ENCODE data around the gene TM9SF4.

Gene TM9SF4, protein sequence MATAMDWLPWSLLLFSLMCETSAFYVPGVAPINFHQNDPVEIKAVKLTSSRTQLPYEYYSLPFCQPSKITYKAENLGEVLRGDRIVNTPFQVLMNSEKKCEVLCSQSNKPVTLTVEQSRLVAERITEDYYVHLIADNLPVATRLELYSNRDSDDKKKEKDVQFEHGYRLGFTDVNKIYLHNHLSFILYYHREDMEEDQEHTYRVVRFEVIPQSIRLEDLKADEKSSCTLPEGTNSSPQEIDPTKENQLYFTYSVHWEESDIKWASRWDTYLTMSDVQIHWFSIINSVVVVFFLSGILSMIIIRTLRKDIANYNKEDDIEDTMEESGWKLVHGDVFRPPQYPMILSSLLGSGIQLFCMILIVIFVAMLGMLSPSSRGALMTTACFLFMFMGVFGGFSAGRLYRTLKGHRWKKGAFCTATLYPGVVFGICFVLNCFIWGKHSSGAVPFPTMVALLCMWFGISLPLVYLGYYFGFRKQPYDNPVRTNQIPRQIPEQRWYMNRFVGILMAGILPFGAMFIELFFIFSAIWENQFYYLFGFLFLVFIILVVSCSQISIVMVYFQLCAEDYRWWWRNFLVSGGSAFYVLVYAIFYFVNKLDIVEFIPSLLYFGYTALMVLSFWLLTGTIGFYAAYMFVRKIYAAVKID

DNA sequence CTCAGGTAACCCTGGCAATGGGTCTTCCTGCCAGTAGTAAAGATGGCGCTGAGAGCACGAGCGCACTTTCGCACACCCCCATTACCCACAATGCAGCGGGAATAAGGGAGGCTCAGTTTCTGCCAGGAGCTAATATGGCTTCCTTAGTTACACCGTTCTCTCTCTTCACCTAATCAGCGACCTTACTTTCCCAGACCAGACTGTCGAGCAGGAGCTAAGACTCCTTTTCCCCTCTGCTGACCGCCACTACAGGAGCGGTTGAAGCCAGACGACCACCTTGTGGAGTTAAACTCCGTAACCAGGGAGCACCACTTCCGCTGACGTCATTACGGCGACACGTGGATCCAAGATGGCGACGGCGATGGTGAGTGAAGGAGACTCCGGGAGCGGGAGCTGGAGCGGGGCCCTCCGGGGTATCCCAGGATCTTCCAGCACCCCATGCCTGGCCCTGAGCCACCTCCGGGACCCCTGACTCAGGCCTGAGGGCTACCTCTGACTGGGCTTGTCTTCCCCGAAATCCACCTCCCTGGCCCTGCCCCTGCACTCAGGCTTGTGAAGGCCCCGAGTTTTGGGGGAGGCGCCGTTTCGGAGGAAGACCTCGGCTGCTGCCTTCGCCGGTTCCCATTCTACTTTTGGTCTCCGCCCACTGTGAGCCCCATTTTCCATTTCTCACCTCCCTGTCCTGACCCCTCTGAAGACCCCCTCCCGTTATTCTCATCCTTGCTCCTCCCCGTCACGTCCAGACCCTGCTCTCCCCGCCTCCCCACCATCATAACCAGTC, at the start of gene TM9SF4:
Gene TM9SF4 (plus strand): TSS at position 323 of the 781 bp plus-strand sequence. CDS start 27 bp downstream, at position 350.
- DNase-seq: peak; percentile 92

DNA sequence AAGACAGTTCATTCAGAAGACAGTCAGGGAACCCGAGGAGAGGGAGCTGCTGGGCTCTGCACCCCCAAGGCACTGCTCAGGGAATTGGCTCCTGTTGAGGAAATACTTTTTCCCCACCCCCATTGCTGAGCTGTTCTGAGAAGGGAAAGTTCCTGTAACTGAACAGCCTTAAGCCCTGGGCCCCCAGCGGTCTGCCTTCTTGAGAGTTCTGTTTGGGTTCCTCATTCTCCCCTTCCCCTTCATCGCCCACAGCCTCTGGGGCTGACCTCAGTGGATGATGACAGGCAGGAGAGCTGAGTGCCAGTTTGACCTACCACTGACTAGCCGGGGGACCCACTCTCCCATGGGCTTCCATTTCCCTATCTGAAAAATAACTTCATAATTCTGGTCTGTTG, 46.7 kb upstream of the TM9SF4 start:
- peak; percentile 55 for DNase-seq

DNA sequence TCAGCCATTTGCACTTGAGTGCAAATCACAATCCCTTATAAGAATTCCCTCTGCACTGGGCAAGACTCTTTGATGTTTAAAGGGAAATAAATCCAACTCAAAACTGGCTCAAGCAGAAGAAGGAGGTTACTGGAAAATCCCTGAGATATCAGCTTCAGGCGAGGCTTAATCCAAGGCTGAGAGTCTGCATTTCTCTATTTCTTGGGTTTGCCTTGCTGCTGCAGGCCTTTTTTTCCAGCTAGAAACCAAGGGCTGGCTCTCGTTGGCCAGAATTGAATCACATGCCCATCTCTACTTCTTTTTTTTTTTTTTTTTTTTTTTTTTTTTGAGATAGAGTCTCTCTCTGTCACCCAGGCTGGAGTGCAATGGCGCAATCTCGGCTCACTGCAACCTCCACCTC, 45.8 kb upstream of the TM9SF4 start:
- DNase-seq: no peak

DNA sequence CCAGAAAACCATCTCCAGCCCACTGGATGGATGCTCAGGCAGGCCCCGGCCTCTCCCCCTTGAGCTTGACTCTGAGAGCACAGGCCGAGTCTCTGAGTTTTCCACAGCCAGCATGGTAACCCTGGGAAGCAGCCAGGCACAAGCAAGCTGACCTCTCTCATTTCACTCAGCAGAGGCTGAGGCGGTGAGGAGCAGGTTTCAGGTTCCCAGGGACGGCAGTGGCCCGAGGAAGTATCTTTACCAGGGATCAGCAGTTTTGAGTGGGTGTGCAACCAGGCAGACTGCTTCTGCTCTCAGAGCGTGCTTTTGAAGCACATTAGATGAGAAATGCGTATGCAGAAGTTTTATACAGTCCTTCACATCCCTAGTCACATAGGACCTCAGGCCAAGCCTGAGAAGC, 44.8 kb upstream of the TM9SF4 start:
- DNase-seq: no peak

DNA sequence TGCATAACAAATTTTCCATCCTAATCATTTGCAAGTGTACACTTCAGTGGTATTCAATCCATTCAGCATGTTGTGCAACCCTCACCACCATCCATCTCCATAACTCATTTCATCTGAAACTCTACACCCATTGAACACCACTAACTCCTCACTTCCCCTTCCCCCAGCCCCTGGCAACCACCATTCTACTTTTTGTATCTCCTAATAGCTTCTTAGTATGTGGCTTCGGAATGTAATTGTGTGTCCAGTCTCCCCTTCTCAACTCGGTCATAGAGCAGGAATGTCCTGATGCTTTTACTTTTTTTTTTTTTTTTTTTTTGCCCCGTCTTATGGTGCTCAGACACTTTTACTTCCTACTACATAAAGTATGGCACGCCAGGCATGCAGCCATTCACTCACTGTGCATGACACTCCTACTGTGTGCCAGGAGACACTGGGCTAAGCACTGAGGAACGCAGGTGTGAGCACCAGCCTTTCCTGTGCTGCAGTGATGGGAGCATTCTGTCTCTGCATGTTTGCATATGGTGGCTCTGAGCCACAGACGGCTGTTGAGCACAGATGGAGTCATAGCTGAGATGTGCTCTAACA, 42.2 kb upstream of the TM9SF4 start:
- no peak for DNase-seq

DNA sequence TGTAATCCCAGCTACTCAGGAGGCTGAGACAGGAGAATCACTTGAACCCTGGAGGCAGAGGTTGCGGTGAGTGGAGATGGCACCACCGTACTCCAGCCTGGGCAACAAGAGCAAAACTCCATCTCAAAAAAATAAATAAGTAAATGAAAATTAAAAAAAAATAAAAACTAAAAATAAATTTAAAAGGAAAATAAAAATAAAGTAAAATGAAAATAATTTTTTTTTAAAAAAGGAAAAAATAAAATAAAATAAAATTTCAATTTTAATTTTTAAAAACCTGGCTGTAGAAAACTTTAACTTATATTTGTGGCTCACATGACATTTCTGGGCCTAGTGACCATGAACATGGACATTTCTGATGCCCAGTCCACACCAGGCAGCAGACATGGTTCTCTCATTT, 41.3 kb upstream of the TM9SF4 start:
- no peak for DNase-seq

DNA sequence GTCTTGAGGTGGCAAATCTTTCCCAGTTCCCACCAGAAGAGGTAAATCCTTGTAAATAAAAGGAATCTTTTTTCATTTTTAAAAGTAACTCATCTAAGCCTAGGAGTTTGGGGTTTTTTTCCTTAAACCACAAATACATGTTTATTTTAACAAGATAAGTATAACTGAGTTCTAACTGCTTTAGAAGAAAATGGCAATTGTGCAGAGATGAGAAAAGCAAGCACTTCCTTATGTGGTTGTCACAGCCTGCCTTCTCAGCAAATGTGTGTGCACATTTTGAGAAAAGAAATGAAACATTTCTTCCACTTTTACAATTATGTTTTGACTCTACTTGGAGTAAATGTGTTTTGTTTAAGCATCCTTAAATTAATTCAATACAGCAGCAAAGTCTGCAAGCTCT, 39.8 kb upstream of the TM9SF4 start:
- DNase-seq: no peak

DNA sequence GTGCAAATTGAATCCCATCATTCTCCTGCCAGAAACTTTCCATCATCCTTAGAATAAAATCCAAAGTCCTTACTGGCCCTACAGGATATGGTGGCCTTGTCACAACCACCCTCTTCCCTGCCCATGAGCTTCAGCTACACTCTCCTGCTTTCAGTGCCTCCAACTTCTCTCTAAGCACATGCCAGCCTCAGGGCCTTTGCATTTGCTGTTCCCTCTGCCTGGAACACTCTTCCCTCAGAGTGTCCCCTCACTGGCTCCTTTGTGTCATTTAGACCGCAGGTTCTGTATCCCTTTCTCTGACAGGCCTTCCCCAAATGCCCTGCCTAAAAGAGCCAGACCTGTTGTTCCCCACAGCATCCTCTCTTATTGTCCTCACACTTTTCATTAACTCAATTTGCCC, 39.2 kb upstream of the TM9SF4 start:
- DNase-seq: no peak

DNA sequence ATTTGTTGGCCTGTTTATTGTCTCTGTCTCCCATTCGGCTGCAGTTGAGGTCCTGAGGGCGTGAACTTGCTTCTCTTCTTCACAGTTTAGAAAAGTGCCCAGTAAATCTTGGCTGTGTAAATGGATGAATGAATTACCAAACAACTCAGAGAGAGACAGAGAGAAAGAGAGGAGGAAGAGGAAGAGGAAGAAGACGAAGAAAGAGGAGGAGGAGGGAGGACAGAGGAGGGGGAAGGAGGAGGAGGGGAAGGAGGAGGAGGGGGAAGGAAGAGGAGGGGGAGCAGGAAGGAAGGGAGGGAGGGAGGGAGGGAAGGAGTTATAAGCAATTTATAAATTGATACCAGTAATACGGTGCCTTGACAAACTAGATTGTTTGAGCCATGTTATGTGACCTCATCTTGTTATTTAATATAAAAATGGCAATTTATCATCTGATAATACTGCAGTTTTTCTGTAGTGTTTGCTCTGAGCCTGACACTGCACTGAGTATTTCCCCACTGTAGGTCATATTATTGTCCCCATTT, 38.8 kb upstream of the TM9SF4 start:
- no peak for DNase-seq

DNA sequence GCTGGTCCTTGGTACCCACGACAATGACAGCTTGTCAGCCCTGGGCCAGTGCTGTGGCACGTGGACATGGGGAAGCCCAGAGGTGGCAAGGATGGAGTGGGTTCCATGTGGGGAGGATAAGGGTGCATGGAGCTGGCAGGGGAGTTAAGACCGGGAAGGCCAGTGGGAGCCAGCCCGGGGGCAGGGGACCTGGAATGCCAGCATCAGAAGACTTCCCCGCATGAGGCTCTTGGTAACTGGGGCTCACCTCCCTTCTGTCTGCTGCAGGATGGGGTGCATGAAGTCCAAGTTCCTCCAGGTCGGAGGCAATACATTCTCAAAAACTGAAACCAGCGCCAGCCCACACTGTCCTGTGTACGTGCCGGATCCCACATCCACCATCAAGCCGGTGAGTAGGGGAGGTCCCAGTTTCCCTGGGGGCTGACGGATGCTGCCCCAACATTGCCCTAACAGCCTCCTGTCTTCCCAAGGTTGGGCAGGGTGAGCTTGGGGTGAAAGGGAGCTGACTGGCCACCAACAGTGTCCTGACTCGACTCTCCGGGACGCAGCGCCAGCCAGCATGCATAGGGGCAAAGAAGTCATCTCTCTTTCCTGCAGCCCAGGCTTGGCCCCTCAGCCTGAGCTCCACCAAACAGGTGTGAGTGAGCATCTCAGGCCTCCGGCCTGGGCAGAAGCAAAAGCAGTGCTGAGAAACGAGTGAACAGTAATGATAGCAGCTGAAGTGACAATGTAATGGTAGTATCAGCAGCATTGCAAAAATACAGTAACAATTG, 37.9 kb upstream of the TM9SF4 start:
- DNase-seq: no peak

DNA sequence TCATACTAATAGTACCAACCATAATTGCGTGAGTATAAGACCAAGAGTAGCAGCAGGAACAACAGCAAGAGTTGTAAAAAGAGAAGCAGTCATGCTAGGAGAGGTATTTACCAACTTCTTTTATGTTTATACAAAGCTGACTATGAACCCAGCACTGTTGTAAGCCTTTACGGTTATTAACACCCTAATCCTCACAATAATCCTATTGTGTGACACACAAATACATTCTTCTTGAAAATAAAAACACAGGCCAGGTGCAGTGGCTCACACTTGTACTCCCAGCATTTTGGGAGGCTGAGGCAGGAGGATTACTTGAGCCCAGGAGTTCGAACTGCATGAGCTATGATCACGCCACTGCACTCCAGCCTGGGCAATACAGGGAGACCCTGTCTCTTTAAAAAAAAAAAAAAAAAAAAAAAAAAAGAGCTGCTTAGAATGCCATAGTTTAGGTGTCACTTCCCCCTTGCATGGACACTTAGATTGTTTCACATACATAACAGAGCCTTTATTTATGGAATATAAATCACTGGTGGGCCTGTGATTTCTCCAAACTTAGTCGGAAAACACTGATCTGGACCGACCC, 37.3 kb upstream of the TM9SF4 start:
- no peak for DNase-seq

DNA sequence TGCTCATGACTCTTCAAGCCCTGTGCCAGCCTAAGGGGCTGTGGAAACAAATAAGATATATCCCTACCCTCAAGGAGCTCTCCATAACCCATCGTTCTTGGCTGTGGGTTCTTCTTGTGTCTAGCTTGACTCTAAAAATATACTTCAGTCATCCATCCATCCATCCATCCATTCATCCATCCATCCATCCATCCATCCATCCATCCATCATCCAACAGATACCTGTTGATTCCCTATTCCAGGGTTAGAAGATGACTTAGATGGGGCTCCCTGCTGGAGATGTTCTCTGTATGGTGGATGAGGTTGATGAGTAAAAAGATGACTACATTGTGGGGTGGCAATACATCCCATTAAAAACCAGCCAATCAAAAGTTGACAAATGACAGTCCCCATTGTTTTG, 34.0 kb upstream of the TM9SF4 start:
- DNase-seq: no peak

DNA sequence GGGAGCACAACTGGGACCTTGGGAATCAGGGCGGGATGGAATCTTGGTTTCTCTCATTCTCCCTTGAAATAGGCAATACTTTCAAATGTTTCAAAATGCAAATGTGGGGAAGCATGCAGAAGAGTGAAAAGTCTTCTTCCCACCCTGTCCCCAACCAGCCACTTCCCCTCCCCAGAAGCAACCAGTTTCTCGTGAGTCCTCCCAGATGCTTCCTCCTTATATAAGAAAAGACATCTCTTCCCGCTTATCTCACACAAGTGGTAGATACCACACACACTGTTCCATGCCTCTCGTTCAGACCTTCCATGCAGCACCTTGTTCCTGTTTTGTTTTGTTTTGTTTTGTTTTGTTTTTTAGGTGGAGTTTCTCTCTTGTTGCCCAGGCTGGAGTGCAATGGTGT, 32.3 kb upstream of the TM9SF4 start:
- no peak for DNase-seq

DNA sequence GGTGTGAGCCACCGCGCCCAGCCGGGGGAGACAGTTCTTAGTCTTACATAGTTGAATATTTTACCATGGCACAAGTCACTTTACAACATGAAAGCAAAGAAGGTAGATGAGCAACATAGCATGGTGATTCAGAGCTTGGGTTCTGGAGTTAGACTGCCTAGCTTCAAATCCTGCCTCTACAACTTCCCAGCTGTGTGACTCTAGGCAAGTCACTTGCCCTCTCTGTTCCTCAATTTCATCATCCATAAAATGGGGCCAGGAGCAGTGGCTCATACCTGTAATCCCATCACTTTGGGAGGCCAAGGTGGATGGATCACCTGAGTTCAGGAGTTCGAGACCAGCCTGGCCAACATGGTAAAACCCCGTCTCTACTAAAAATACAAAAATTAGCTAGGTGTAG, 31.2 kb upstream of the TM9SF4 start:
- no peak for DNase-seq

DNA sequence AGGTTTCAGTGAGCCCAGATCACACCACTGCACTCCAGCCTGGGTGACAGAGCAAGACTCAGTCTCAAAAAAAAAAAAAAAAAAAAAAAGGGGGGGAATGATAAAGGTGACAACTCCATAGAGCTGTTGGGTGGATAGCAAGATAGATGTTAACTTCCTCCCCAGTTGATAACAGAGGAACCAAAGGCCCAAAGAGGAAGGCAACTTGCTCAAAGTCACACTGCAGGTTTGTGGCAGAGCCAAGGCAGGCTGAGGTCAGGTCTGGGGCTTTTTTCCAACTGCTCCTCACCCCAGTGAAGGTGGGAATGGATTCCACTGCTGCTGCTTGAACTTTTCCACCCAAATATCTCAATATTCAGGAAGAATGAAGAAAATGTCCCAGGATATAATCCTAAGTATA, 30.7 kb upstream of the TM9SF4 start:
- no peak for DNase-seq

DNA sequence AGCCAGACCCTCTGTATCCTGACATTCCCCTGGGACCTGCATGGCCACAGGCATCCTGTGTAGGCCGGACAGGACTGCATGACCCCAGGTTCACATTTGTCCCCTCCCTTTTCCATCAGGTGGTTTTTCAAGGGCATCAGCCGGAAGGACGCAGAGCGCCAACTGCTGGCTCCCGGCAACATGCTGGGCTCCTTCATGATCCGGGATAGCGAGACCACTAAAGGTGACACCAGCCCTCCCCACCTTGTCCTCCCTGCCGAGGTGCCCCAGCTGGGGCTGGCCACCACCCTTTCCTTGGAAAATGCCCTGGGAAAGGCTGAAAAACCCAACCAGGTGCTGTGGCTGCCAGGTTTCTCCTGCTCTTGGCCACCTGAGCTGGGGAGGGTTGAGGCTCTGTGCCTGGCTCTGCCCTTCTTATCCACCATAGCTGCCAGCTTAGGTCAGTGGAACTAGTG, 29.8 kb upstream of the TM9SF4 start:
- no peak for DNase-seq

DNA sequence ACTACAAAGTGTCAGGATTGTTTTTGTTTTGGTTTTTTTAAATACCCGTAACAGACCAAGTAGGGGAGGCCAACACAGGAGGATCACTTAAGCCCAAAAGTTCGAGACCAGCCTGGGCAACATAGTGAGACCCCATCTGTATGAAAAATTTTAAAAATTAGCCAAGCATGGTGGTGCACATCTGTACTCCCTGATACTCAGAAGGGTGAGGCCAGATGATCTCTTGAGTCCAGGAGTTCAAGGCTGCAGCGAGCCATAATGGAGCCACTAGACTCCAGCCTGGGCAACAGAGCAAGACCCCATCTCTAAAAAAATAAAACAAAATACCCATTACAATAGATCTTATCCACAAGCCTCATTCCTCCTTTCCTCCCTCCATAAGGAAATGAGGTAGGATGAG, 28.7 kb upstream of the TM9SF4 start:
- no peak for DNase-seq

DNA sequence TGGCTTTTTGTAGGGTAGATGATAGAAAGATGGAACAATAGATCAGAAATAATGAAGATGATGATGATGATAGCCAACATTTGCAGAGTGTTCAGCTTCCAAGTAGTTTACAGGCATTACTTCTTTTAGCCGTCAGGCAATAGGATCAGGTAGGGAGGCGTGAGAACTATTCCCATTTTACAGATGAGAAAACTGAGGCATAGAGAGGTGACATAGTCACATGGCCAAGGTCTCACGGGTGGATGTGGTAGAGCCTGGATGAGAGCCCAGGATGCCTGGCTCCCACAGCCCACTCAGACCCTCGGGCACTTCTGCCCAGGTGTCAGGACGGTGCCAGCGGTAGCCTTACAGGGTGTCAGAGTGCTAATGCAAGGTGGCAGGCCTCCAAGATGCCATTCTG, 26.0 kb upstream of the TM9SF4 start:
- DNase-seq: no peak

DNA sequence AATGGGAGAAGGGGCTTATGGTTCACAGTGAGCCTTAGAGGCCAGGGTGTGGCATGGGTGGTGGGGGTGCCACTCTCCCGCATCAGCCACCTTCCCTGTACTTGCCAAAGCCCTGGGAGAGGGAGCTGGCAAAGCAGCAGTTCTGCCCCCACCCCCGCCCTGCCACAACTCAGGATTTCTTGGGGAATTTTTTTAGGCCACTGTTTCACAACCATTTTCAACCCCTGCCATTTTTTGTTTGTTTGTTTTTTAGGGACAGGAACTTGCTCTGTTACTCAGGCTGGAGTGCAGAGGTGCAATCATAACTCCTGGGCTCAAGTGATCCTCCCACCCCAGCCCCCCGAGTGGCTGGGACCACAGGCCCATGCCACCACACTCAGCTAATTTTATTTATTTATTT, 22.4 kb upstream of the TM9SF4 start:
- DNase-seq: no peak

DNA sequence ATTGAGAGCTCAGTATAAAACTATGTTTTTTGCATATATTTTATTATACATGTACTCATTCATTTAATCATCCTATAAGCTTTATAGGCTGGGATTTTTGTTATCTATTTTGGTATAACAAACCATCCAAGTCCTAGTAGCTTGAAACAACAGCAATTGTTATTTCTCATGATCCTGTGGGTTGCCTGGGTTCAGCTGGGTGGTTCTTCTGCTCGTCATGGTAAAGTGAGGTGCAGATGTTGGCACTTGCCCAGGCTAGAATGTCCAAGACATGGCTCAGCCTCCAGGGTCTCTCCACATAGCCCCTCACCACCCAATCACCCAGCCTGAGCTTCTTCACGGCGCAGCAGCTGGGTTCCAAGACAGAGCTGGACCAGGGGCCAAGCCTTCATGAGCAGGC, 20.8 kb upstream of the TM9SF4 start:
- DNase-seq: no peak

DNA sequence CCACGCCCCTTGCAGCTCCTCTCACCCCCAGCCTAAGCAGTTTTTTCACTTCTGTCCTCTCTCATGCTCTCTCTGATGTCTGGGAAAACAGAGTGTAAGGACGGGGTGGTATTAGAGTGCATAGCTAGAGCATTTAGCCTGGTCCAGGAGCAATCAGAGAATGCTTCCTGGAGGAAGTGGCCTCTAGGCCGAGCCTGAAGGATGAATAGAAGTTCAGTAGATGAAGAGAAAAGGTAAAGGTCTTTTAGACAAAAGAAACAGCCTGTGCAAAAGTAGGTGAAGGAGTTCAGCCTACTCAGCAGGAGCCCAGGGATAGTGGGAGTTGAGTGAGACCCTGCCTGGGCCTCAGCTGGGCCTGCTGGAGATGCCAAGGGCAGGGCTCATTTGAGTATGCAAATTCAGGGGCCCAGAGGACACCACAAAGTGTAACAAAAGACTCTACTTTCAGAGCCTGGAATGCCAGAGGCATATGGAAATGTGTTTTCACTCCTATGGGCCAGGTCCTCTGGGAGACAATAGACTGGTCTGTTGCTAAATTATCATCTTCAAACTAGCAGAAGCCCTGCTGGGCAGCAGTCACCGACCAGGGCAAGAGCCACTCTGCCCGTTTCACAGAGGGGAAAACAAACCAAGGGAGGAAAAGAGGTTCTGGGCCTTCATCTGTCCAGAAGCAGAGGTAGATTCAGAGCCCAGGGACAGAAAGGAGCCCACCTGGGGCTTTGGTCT, 19.7 kb upstream of the TM9SF4 start:
- DNase-seq: no peak

Measured in KG1 (cell line).